K562 (cell line): ENCODE data around the gene EFNA5. TPM values are rescaled to one million over a fixed set of nuclear protein-coding genes. Genes with fewer than 3 reads are reported as not detected.

Experiments used
- ATAC-seq: fragments of 200-7000 bp; cut with Tn5 transposase; 3 replicates; pipeline ENCODE4 v1.9.1; 2020; ENCODE audit warnings: moderate library complexity
- BruUV-seq: library from RNA; stranded (reverse); fragments of 400-500 nt; replicated peaks from 2 replicates; lab custom pipeline; 2021; lab: Mats Ljungman, UMichigan
- CTCF ChIA-PET: fragments of 300-600 bp; formaldehyde crosslinking; extraction: SDS; loops from one replicate; lab custom pipeline; 2021; ENCODE audit warnings: low intra/inter-chr PET ratio; lab: Yijun Ruan, JAX
- POLR2A ChIA-PET: fragments of 300-600, 350-650 bp; sonication (Branson Sonifier 250); formaldehyde crosslinking; extraction: SDS; loops from one replicate; lab custom pipeline; 2021; ENCODE audit warnings: antibody characterized with exemption, inconsistent platforms; lab: Yijun Ruan, JAX
- DNase-seq, 4 experiments: peaks; one replicate each; pipeline versions ENCODE4 v3.0.0 to v3.0.0-alpha.2; 2011 to 2018; ENCODE audit warnings: low spot score in 3 of 4, mixed read lengths in 3 of 4; ENCODE audit errors: extremely low read depth in 1 of 4
- FAIRE-seq: peaks from 2 replicates; lab custom pipeline; 2011; peaks lifted over from hg19 to GRCh38; lab: Jason Lieb, UNC
- H2AFZ ChIP-seq: 2 replicates; pipeline ENCODE4 v1.6.0; 2011; ENCODE audit warnings: low read depth, low read length, control low read depth, inconsistent platforms
- H3K27ac ChIP-seq: fragments of 200-600 bp; 3 replicates; pipeline ENCODE4 v1.8.0; 2011; ENCODE audit warnings: low read depth, mild to moderate bottlenecking, control low read depth, inconsistent platforms, low read length, moderate library complexity, mixed read lengths; ENCODE audit errors: extremely low read depth
- H3K27me3 ChIP-seq, 2 experiments: fragments of 300-600 bp in 1 of 2; 2 replicates in 1 of 2; 3 replicates in 1 of 2; pipeline versions ENCODE4 v1.6.0 to v1.8.0; 2011; ENCODE audit warnings: inconsistent platforms in 2 of 2, low read length in 2 of 2, mild to moderate bottlenecking in 1 of 2, mixed read lengths in 1 of 2, moderate library complexity in 1 of 2; ENCODE audit not compliant: control insufficient read depth in 2 of 2, insufficient read depth in 2 of 2
- H3K36me3 ChIP-seq: fragments of 300-600 bp; 3 replicates; pipeline ENCODE4 v1.8.0; 2011; ENCODE audit warnings: mild to moderate bottlenecking, low read length, inconsistent platforms; ENCODE audit not compliant: control insufficient read depth, insufficient read depth
- H3K4me1 ChIP-seq, 2 experiments: fragments of 200-600 bp in 1 of 2; replicated peaks in 1 of 2; 2 replicates in 1 of 2; 3 replicates in 1 of 2; pipeline versions ENCODE4 v1.5.1 to v1.8.0; 2011; ENCODE audit warnings: inconsistent platforms in 2 of 2, low read length in 2 of 2, mild to moderate bottlenecking in 1 of 2, mixed read lengths in 1 of 2, moderate library complexity in 1 of 2; ENCODE audit not compliant: control insufficient read depth in 2 of 2, insufficient read depth in 2 of 2
- H3K4me2 ChIP-seq: 2 replicates; pipeline ENCODE4 v1.6.1; 2011; ENCODE audit warnings: low read length, control low read depth, inconsistent platforms, mixed read lengths; ENCODE audit not compliant: insufficient read depth
- H3K4me3 ChIP-seq: fragments of 200-600 bp; sonication (generic), shearing (Covaris generic); 2 replicates; pipeline ENCODE4 v1.5.1; 2016; ENCODE audit warnings: control low read depth, inconsistent platforms
- H3K79me2 ChIP-seq: fragments of 200-600 bp; 3 replicates; pipeline ENCODE4 v1.8.0; 2011; ENCODE audit warnings: low read length, inconsistent platforms; ENCODE audit not compliant: control insufficient read depth, insufficient read depth
- H3K9ac ChIP-seq, 2 experiments: 2 replicates each; pipeline versions ENCODE4 v1.6.0 to v1.6.1; 2011; ENCODE audit warnings: low read depth in 2 of 2, low read length in 2 of 2, control low read depth in 1 of 2, inconsistent platforms in 1 of 2, mild to moderate bottlenecking in 1 of 2, mixed read lengths in 1 of 2; ENCODE audit not compliant: insufficient read depth in 1 of 2
- H3K9me1 ChIP-seq: one replicate; pipeline ENCODE4 v1.6.0; 2011; ENCODE audit warnings: inconsistent platforms, mild to moderate bottlenecking, low read length, moderate library complexity; ENCODE audit not compliant: control insufficient read depth, insufficient read depth
- H3K9me3 ChIP-seq: replicated peaks from 2 replicates; pipeline ENCODE4 v1.5.1; 2011; ENCODE audit warnings: low read depth, low read length, inconsistent platforms; ENCODE audit not compliant: control insufficient read depth, insufficient read depth
- H4K20me1 ChIP-seq: replicated peaks from 2 replicates; pipeline ENCODE4 v1.6.1; 2011; ENCODE audit warnings: low read length, inconsistent platforms, mixed read lengths; ENCODE audit not compliant: control insufficient read depth, insufficient read depth
- DIDO1 ChIP-seq: fragments of 450-650 bp; IDR thresholded peaks from 2 replicates; pipeline ENCODE4 v1.6.1; 2016; ENCODE audit warnings: low read depth, missing biosample characterization, missing genetic modification characterization
- ELK3 ChIP-seq: fragments of 450-650 bp; formaldehyde crosslinking; IDR thresholded peaks from 2 replicates; pipeline ENCODE4 v1.4.0; 2020; ENCODE audit warnings: mild to moderate bottlenecking
- EZH2 ChIP-seq: IDR thresholded peaks from 2 replicates; pipeline ENCODE4 v1.6.1; 2012; ENCODE audit warnings: low read depth, mild to moderate bottlenecking, inconsistent platforms, low read length, borderline replicate concordance
- HEY1 ChIP-seq: fragments of 250-450 bp; sonication (Bioruptor Pico); IDR thresholded peaks from 2 replicates; pipeline ENCODE4 v1.5.0; 2020; ENCODE audit warnings: mild to moderate bottlenecking, moderate library complexity, borderline replicate concordance
- HNRNPK ChIP-seq: fragments of 200-400 bp; formaldehyde crosslinking; IDR thresholded peaks from one replicate; pipeline ENCODE4 v1.6.1; 2018; ENCODE audit warnings: mild to moderate bottlenecking, low read depth, low read length; ENCODE audit not compliant: poor library complexity, severe bottlenecking
- MCM5 ChIP-seq: fragments of 450-650 bp; IDR thresholded peaks from 2 replicates; pipeline ENCODE4 v1.6.1; 2016; ENCODE audit warnings: low read depth
- PKNOX1 ChIP-seq: fragments of 450-650 bp; IDR thresholded peaks from 2 replicates; pipeline ENCODE4 v1.6.1; 2016
- POLR2A ChIP-seq: fragments of 450-650 bp; conservative IDR thresholded peaks from 2 replicates; pipeline ENCODE4 v1.6.1; 2016
- RNF2 ChIP-seq: sonication (generic); IDR thresholded peaks from 2 replicates; pipeline ENCODE4 v1.6.1; 2016
- SOX6 ChIP-seq: fragments of 450-650 bp; IDR thresholded peaks from 2 replicates; pipeline ENCODE4 v1.6.1; 2014; ENCODE audit warnings: mild to moderate bottlenecking
- SUPT5H ChIP-seq: fragments of 450-650 bp; IDR thresholded peaks from 2 replicates; pipeline ENCODE4 v1.6.1; 2016
- ZNF23 ChIP-seq: fragments of 250-450 bp; sonication (Bioruptor Pico); IDR thresholded peaks from 2 replicates; pipeline ENCODE4 v1.4.0; 2020; ENCODE audit warnings: mild to moderate bottlenecking
- ZNF436 ChIP-seq: fragments of 250-450, 450-650 bp; sonication (Bioruptor Pico); formaldehyde crosslinking; IDR thresholded peaks from 2 replicates; pipeline ENCODE4 v1.7.0; 2020; ENCODE audit warnings: mild to moderate bottlenecking
- ZNF511 ChIP-seq: sonication (generic); formaldehyde crosslinking; IDR thresholded peaks from 2 replicates; pipeline ENCODE4 v1.8.0; 2022; ENCODE audit warnings: mild to moderate bottlenecking, missing genetic modification reagents
- WGBS: fragments of 100-300 bp; shearing (Covaris generic); methylation state at CpG from one replicate; pipeline ENCODE4 v1.1.6; 2016; ENCODE audit warnings: low coverage, mixed read lengths; ENCODE audit not compliant: insufficient coverage; ENCODE audit errors: missing lambda C conversion rate; 5-methylcytosine and 5-hydroxymethylcytosine counted together
- in situ Hi-C: fragments of 300-500 bp; cut with MboI; formaldehyde crosslinking; loops from 4 replicates; pipeline ENCODE4 v1.15.0; 2018; ENCODE audit warnings: inconsistent platforms, mixed read lengths
- intact Hi-C: fragments of 100-400 bp; cut with micrococcal nuclease; formaldehyde crosslinking; loops from 2 replicates; pipeline ENCODE4 v1.14.2; 2022
- polyA plus RNA-seq, 8 experiments: library from polyadenylated mRNA; depleted of rRNA in 4 of 8; stranded (reverse) in 5 of 8; unstranded in 3 of 8; fragments of >200 nt; fragmentation: Nextera tagmentation in 2 of 8; fragmentation: Illumina TruSeq in 1 of 8; extraction: Ambion mirVana in 2 of 8; extraction: Trizol in 1 of 8; gene quantifications; 2 replicates each; pipeline versions ENCODE4 v1.2.1 to v1.2.3, GENCODE V29; 2011 to 2014; ENCODE audit warnings: inconsistent platforms in 1 of 8, missing spikeins in 1 of 8
- total RNA-seq, 7 experiments: library from RNA; depleted of rRNA in 6 of 7; stranded (reverse); fragments of >200 nt in 6 of 7; fragmentation: Illumina TruSeq in 2 of 7; extraction: Trizol in 2 of 7; gene quantifications; 2 replicates each; pipeline versions ENCODE4 v1.2.1 to v1.2.3, GENCODE V29; 2011 to 2021; ENCODE audit warnings: low replicate concordance in 1 of 7
- TF ChIP-seq, protein P1 (sequence below): IDR thresholded peaks from 2 replicates; pipeline ENCODE4 v1.6.1; 2011; ENCODE audit warnings: borderline replicate concordance, low read depth, mild to moderate bottlenecking, moderate library complexity, low read length; ENCODE audit not compliant: insufficient read depth, poor library complexity, severe bottlenecking
- TF ChIP-seq, protein P2 (sequence below): sonication (generic); formaldehyde crosslinking; IDR thresholded peaks from 2 replicates; pipeline ENCODE4 v1.8.0; 2022; ENCODE audit warnings: missing genetic modification reagents, mild to moderate bottlenecking, borderline replicate concordance

Gene EFNA5
- total and polyA plus RNA-seq, 9 of the 15 experiments (the other 6 are each of a cell fraction or from before 2014, with no cell fraction given), result 0.20 TPM; not detected in 8

- 0% methylated on average over 2 of the region's 2 CpGs for WGBS
- no peak for FAIRE-seq
- peaks cover 0 to 6% of the 10 kb centered on the region in 2 experiments; a peak in 1 of 5 replicates for H3K4me1 ChIP-seq
- H3K4me3 ChIP-seq, result no peak overlapping the region
- POLR2A ChIA-PET, result no interaction called here
- in situ Hi-C loops, result no loop called here
- H3K4me2 ChIP-seq, result no peak overlapping the region
- CTCF ChIA-PET, result no interaction called here
- DNase-seq, result no peak
- intact Hi-C loops, result no loop called here
- H3K36me3 ChIP-seq, result no peaks in the 10 kb centered on the region
- no peaks in the 10 kb centered on the region for H3K9me1 ChIP-seq
- no peaks in the 10 kb centered on the region for H3K27me3 ChIP-seq
- H3K27ac ChIP-seq, result no peak overlapping the region
- H2AFZ ChIP-seq, result no peak overlapping the region
- no peaks in the 10 kb centered on the region for H3K9me3 ChIP-seq
- no peak overlapping the region for H3K9ac ChIP-seq
- BruUV-seq, result no TSS peak
- ATAC-seq, result no peak
- H4K20me1 ChIP-seq, result no peaks in the 10 kb centered on the region
- H3K79me2 ChIP-seq, result no peaks in the 10 kb centered on the region
- no peak for TF ChIP-seq SOX6
- TF ChIP-seq HEY1 (CRISPR knock-in tag), result no peak
- TF ChIP-seq ELK3 (CRISPR knock-in tag), result no peak
- no peak for TF ChIP-seq ZNF511 (CRISPR knock-in tag)
- TF ChIP-seq ZNF436 (CRISPR knock-in tag), result no peak
- TF ChIP-seq, protein P1, sequence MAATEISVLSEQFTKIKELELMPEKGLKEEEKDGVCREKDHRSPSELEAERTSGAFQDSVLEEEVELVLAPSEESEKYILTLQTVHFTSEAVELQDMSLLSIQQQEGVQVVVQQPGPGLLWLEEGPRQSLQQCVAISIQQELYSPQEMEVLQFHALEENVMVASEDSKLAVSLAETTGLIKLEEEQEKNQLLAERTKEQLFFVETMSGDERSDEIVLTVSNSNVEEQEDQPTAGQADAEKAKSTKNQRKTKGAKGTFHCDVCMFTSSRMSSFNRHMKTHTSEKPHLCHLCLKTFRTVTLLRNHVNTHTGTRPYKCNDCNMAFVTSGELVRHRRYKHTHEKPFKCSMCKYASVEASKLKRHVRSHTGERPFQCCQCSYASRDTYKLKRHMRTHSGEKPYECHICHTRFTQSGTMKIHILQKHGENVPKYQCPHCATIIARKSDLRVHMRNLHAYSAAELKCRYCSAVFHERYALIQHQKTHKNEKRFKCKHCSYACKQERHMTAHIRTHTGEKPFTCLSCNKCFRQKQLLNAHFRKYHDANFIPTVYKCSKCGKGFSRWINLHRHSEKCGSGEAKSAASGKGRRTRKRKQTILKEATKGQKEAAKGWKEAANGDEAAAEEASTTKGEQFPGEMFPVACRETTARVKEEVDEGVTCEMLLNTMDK, result no peak
- no peak for TF ChIP-seq RNF2
- TF ChIP-seq, protein P2, sequence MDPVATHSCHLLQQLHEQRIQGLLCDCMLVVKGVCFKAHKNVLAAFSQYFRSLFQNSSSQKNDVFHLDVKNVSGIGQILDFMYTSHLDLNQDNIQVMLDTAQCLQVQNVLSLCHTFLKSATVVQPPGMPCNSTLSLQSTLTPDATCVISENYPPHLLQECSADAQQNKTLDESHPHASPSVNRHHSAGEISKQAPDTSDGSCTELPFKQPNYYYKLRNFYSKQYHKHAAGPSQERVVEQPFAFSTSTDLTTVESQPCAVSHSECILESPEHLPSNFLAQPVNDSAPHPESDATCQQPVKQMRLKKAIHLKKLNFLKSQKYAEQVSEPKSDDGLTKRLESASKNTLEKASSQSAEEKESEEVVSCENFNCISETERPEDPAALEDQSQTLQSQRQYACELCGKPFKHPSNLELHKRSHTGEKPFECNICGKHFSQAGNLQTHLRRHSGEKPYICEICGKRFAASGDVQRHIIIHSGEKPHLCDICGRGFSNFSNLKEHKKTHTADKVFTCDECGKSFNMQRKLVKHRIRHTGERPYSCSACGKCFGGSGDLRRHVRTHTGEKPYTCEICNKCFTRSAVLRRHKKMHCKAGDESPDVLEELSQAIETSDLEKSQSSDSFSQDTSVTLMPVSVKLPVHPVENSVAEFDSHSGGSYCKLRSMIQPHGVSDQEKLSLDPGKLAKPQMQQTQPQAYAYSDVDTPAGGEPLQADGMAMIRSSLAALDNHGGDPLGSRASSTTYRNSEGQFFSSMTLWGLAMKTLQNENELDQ (CRISPR knock-in tag), result no peak
- TF ChIP-seq MCM5, result no peak
- no peak for TF ChIP-seq DIDO1 (tag)
- TF ChIP-seq SUPT5H, result no peak
- TF ChIP-seq POLR2A, result no peak
- TF ChIP-seq EZH2, result no peak
- TF ChIP-seq HNRNPK, result no peak
- no peak for TF ChIP-seq ZNF23 (CRISPR knock-in tag)
- no peak for TF ChIP-seq PKNOX1
Measured at GRCh38 chr5:107469064-107469463, 201.7 kb downstream of the EFNA5 start.
